Activated CD4-positive, alpha-beta T cell treated with anti-CD3 and anti-CD28 coated beads, Interleukin-2, amount 50 U/mL, for 24 hours (primary cell): ENCODE measurements around the gene SCFD1.
"Not testable (repeated sequence)": the region's sequence is repeated elsewhere in the genome, so short reads cannot be mapped to it uniquely, and the experiment has no call there.

Experiments used
- DNase-seq, 2 donors: peaks; one replicate each; pipeline ENCODE4 v3.0.0-alpha.2; 2020; ENCODE audit warnings: low read depth in 1 of 2, low spot score in 1 of 2

SCFD1 gene

GRCh38 chr14:30621940-30622830 is at the start of gene SCFD1:
TSS of gene SCFD1 (plus strand) at chr14:30622319. CDS start at chr14:30622339, 20 bp downstream.
- DNase-seq: peak; percentile 81 to 90

GRCh38 chr14:30572771-30573170 is 49.3 kb upstream of the SCFD1 start:
- no peak for DNase-seq

- DNase-seq: no peak
These were observed 48.8 kb upstream of the SCFD1 start for GRCh38 chr14:30573226-30573814.

GRCh38 chr14:30573966-30574365 is 48.2 kb upstream of the SCFD1 start:
- no peak for DNase-seq

GRCh38 chr14:30574777-30575176 is 47.3 kb upstream of the SCFD1 start:
- DNase-seq: not testable (repeated sequence)

- DNase-seq: not testable (repeated sequence)
These were observed 45.8 kb upstream of the SCFD1 start for GRCh38 chr14:30576333-30576732.

GRCh38 chr14:30580616-30581282 is 41.4 kb upstream of the SCFD1 start:
- no peak for DNase-seq

- DNase-seq: no peak
These were observed 40.9 kb upstream of the SCFD1 start for GRCh38 chr14:30581283-30581625.

GRCh38 chr14:30582376-30582775 is 39.7 kb upstream of the SCFD1 start:
- DNase-seq: no peak

GRCh38 chr14:30584058-30584630 is 38.0 kb upstream of the SCFD1 start:
- no peak for DNase-seq

- DNase-seq: no peak
These were observed 36.9 kb upstream of the SCFD1 start for GRCh38 chr14:30585204-30585603.

- no peak for DNase-seq
These were observed 35.0 kb upstream of the SCFD1 start for GRCh38 chr14:30587141-30587540.

GRCh38 chr14:30588873-30589272 is 33.2 kb upstream of the SCFD1 start:
- DNase-seq: no peak

GRCh38 chr14:30596935-30597334 is 25.2 kb upstream of the SCFD1 start:
- no peak for DNase-seq

- no peak for DNase-seq
These were observed 24.6 kb upstream of the SCFD1 start for GRCh38 chr14:30597504-30597903.

- DNase-seq: no peak
These were observed 20.9 kb upstream of the SCFD1 start for GRCh38 chr14:30600922-30601918.

- DNase-seq: no peak
These were observed 18.7 kb upstream of the SCFD1 start for GRCh38 chr14:30603402-30603801.

GRCh38 chr14:30604696-30605095 is 17.4 kb upstream of the SCFD1 start:
- not testable (repeated sequence) for DNase-seq

- no peak for DNase-seq
These were observed 14.9 kb upstream of the SCFD1 start for GRCh38 chr14:30607156-30607780.

GRCh38 chr14:30608533-30609006 is 13.5 kb upstream of the SCFD1 start:
- DNase-seq: no peak
